Effector memory CD4-positive, alpha-beta T cell (primary cell): Measurements from ENCODE around the gene INSC.

ENCODE experiments used
- DNase-seq, 3 donors: peaks; one replicate each; pipeline ENCODE4 v3.0.0-alpha.2; 2020
- H3K27ac ChIP-seq: 2 replicates; pipeline ENCODE4 v1.7.0; 2013; ENCODE audit warnings: mild to moderate bottlenecking, low read length, moderate library complexity; ENCODE audit not compliant: insufficient read depth, poor library complexity, severe bottlenecking
- H3K27me3 ChIP-seq: replicated peaks from 2 replicates; pipeline ENCODE4 v1.7.0; 2013; ENCODE audit warnings: mild to moderate bottlenecking, low read length; ENCODE audit not compliant: insufficient read depth, control insufficient read depth, poor library complexity, severe bottlenecking
- H3K36me3 ChIP-seq: 2 replicates; pipeline ENCODE4 v1.7.0; 2013; ENCODE audit warnings: mild to moderate bottlenecking, low read length, moderate library complexity; ENCODE audit not compliant: control insufficient read depth, insufficient read depth
- H3K4me1 ChIP-seq: 2 replicates; pipeline ENCODE4 v1.7.0; 2013; ENCODE audit warnings: low read length, mild to moderate bottlenecking; ENCODE audit not compliant: control insufficient read depth, insufficient read depth, poor library complexity, severe bottlenecking
- H3K4me3 ChIP-seq: 2 replicates; pipeline ENCODE4 v1.7.0; 2013; ENCODE audit warnings: low read length, low read depth, mild to moderate bottlenecking; ENCODE audit not compliant: insufficient read depth, poor library complexity, severe bottlenecking
- H3K9me3 ChIP-seq: 2 replicates; pipeline ENCODE4 v1.7.0; 2013; ENCODE audit warnings: mild to moderate bottlenecking, low read length, moderate library complexity; ENCODE audit not compliant: control insufficient read depth

The INSC gene

GRCh38 chr11:15145151-15145550 lies 30.4 kb downstream of the INSC start:
- Histone ChIP-seq H3K36me3 (no peaks in the 10 kb centered on the region), H3K27me3 (no peaks in the 10 kb centered on the region), H3K4me3 (no peak overlapping the region), H3K9me3 (no peaks in the 10 kb centered on the region), H3K27ac (no peak overlapping the region), H3K4me1 (no peaks in the 10 kb centered on the region)
- DNase-seq = no peak

DNA sequence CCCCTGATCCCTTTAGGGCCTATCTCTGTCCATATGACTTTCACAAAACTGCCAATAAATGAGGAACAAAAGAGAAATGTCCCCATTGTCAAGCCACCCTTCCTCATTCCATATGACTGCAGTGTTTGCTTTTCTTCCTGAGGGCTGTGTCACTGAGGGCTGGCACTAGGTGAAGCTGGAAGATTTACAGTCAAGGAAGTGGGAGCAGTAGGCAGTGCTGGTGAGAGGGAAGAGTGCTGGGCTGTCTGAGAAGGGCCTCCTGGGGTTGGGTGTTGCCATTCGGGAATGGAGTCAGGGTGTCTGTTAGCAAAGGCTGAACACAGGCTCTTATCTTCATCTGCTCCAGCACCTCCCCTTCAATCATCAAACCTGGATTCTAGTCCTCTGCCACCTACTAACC lies 30.9 kb downstream of the INSC start:
- Histone ChIP-seq H3K27me3 (no peaks in the 10 kb centered on the region), H3K27ac (no peak overlapping the region), H3K36me3 (no peaks in the 10 kb centered on the region), H3K9me3 (no peaks in the 10 kb centered on the region), H3K4me1 (no peaks in the 10 kb centered on the region), H3K4me3 (no peak overlapping the region)
- no peak for DNase-seq

- H3K27me3 ChIP-seq = no peaks in the 10 kb centered on the region
- H3K27ac ChIP-seq = no peak overlapping the region
- no peak overlapping the region for H3K4me3 ChIP-seq
- no peak for DNase-seq
- H3K9me3 ChIP-seq = no peaks in the 10 kb centered on the region
- H3K36me3 ChIP-seq = no peaks in the 10 kb centered on the region
- no peaks in the 10 kb centered on the region for H3K4me1 ChIP-seq
Measured at GRCh38 chr11:15146271-15147003, 31.7 kb downstream of the INSC start.

DNA sequence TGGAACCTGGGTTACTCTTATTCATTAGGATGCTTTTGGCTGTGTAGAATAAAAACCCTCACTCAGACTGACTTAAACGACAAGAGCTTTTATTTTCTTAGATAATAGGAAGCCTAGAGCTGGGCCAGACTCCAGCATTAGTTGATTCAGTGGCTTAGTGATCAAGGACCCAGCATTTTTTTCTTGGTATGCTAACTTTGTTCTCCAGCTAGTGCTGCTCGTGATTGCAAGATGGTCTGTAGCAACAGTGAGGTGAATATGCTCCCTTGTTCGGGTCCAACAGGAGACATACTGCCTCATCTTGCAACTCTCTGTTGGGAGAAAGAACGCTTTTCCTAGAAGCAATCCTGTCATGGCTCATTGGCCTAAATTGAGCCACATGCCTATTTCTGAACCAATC lies 33.4 kb downstream of the INSC start:
- Histone ChIP-seq H3K9me3 (no peaks in the 10 kb centered on the region), H3K27me3 (no peaks in the 10 kb centered on the region), H3K36me3 (no peaks in the 10 kb centered on the region), H3K27ac (no peak overlapping the region), H3K4me1 (no peaks in the 10 kb centered on the region), H3K4me3 (no peak overlapping the region)
- no peak for DNase-seq

GRCh38 chr11:15149050-15149449 lies 34.3 kb downstream of the INSC start:
- H3K9me3 ChIP-seq = no peaks in the 10 kb centered on the region
- no peak overlapping the region for H3K4me3 ChIP-seq
- no peaks in the 10 kb centered on the region for H3K4me1 ChIP-seq
- H3K27me3 ChIP-seq = no peaks in the 10 kb centered on the region
- no peak for DNase-seq
- H3K27ac ChIP-seq = no peak overlapping the region
- H3K36me3 ChIP-seq = no peaks in the 10 kb centered on the region

DNA sequence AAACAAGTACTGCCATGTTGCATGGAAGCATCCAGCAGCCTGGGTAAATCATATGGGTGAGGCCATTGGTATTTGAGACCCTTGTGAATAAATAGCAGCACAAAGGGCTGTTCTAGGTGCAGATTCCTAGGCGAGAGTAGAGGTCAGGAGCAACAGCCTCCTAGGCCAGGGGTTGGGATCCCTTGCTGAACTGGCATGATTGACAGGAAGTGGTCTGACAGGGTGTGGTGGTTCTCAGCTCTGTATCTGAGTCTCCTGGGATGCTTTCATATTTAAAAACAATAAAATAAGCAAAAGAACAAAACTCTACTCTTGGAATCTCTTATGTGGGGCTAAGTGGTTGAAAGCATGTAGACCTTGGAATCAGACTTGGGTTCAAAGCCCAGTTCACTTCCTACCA lies 35.8 kb downstream of the INSC start:
- no peak overlapping the region for H3K4me3 ChIP-seq
- no peaks in the 10 kb centered on the region for H3K9me3 ChIP-seq
- no peaks in the 10 kb centered on the region for H3K4me1 ChIP-seq
- no peaks in the 10 kb centered on the region for H3K36me3 ChIP-seq
- H3K27ac ChIP-seq = no peak overlapping the region
- no peaks in the 10 kb centered on the region for H3K27me3 ChIP-seq
- DNase-seq = no peak

GRCh38 chr11:15153231-15153630 lies 38.5 kb downstream of the INSC start:
- Histone ChIP-seq H3K36me3 (no peaks in the 10 kb centered on the region), H3K27me3 (no peaks in the 10 kb centered on the region), H3K4me3 (no peak overlapping the region), H3K4me1 (no peaks in the 10 kb centered on the region), H3K9me3 (no peaks in the 10 kb centered on the region), H3K27ac (no peak overlapping the region)
- DNase-seq = no peak

GRCh38 chr11:15157181-15157580 lies 42.5 kb downstream of the INSC start:
- Histone ChIP-seq H3K27me3 (no peaks in the 10 kb centered on the region), H3K9me3 (no peaks in the 10 kb centered on the region), H3K36me3 (no peaks in the 10 kb centered on the region), H3K4me1 (no peaks in the 10 kb centered on the region), H3K4me3 (no peak overlapping the region), H3K27ac (no peak overlapping the region)
- no peak for DNase-seq

DNA sequence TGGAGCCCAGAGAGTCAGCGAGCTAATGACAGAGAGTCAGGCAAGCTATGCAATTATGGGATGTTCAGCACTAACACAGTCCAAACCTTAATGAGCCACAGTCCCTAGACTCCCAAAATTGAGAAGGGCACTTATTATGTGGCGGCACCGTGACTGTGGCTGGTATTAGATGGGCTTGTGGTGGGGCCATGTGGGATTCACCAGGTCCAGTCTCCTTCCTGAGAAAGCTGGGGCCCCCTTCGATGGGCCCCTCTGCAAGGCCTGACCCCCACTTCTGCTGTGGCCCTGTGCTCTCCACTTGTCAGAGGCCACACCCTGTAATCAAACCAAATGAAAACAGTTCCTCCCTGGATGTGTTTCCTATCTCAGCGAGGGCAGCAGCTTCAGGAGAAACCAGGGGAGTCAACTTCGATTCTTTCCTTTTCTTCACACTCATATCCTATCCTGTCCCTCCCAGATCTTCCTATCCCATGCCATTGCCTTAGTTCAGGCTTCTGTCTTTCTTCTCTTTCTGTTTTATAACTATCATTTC lies 42.9 kb downstream of the INSC start:
- no peak overlapping the region for H3K4me3 ChIP-seq
- no peaks in the 10 kb centered on the region for H3K9me3 ChIP-seq
- H3K36me3 ChIP-seq = no peaks in the 10 kb centered on the region
- DNase-seq = no peak
- H3K27me3 ChIP-seq = no peaks in the 10 kb centered on the region
- no peaks in the 10 kb centered on the region for H3K4me1 ChIP-seq
- H3K27ac ChIP-seq = no peak overlapping the region

DNA sequence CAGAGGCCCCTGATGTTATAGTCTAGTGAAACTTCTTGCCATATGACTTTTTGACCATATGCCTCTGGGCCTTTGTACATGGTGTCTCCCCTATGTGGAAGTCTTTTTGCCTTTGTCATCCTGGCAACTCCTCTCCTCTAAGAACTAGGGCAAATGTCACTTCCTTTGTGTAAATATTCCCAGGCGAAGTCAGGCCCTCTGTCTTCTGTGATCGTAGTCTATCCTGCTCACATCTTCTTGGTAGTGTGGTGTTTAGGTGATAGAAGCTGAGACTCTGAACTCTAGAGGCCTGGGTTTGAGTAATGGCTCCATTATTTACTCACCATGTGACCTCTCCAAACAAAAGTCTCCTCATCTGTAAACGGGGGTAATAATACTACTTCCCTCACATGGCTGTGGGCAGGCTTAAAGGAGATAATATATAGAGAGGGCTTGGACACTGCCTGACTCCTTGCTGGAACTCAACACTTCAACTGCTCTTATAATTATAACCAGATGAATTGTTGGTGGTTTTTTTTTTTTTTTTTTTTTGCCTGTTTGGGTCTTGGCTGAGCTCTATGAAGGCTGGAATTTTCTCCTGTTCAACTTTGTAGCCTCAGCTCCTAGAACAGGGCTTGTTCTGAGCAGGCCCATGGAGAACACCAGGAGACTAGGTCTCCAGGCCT lies 43.8 kb downstream of the INSC start:
- H3K9me3 ChIP-seq = no peaks in the 10 kb centered on the region
- H3K36me3 ChIP-seq = no peaks in the 10 kb centered on the region
- H3K4me1 ChIP-seq = no peaks in the 10 kb centered on the region
- no peak for DNase-seq
- no peak overlapping the region for H3K27ac ChIP-seq
- no peak overlapping the region for H3K4me3 ChIP-seq
- no peaks in the 10 kb centered on the region for H3K27me3 ChIP-seq
